HEK293T (cell line): ENCODE data around the gene PLEKHA6.

Source experiments
- CTCF ChIA-PET: fragments of 350-600 bp; formaldehyde crosslinking; extraction: SDS; loops from one replicate; lab custom pipeline; 2021; ENCODE audit warnings: antibody characterized with exemption, inconsistent platforms; lab: Yijun Ruan, JAX
- POLR2A ChIA-PET: fragments of 350-600 bp; formaldehyde crosslinking; extraction: SDS; loops from one replicate; lab custom pipeline; 2020; ENCODE audit warnings: antibody characterized with exemption, inconsistent platforms; lab: Yijun Ruan, JAX
- DNase-seq: peaks from one replicate; pipeline ENCODE4 v3.0.0; 2012; ENCODE audit warnings: mixed read lengths; ENCODE audit errors: extremely low spot score
- ARNT ChIP-seq: fragments of 450-650 bp; IDR thresholded peaks from 2 replicates; pipeline ENCODE4 v1.6.1; 2017; ENCODE audit warnings: mild to moderate bottlenecking
- BHLHE40 ChIP-seq: fragments of 450-650 bp; IDR thresholded peaks from 2 replicates; pipeline ENCODE4 v1.6.1; 2016; ENCODE audit warnings: mild to moderate bottlenecking, moderate library complexity, borderline replicate concordance
- CTBP1 ChIP-seq: fragments of 450-650 bp; IDR thresholded peaks from 2 replicates; pipeline ENCODE4 v1.6.1; 2016; ENCODE audit warnings: borderline replicate concordance
- ELF4 ChIP-seq: fragments of 450-650 bp; IDR thresholded peaks from 2 replicates; pipeline ENCODE4 v1.6.1; 2017; ENCODE audit warnings: antibody characterized with exemption
- FOXA1 ChIP-seq: fragments of 450-650 bp; IDR thresholded peaks from 2 replicates; pipeline ENCODE4 v1.6.1; 2016; ENCODE audit warnings: mild to moderate bottlenecking
- FOXK2 ChIP-seq: fragments of 450-650 bp; IDR thresholded peaks from 2 replicates; pipeline ENCODE4 v1.6.1; 2016; ENCODE audit warnings: mild to moderate bottlenecking
- FOXM1 ChIP-seq: fragments of 450-650 bp; IDR thresholded peaks from 2 replicates; pipeline ENCODE4 v1.6.1; 2017; ENCODE audit warnings: mild to moderate bottlenecking, borderline replicate concordance
- HDGF ChIP-seq: fragments of 450-650 bp; IDR thresholded peaks from 2 replicates; pipeline ENCODE4 v1.6.1; 2017; ENCODE audit warnings: antibody characterized with exemption, borderline replicate concordance
- L3MBTL2 ChIP-seq: fragments of 450-650 bp; conservative IDR thresholded peaks from 2 replicates; pipeline ENCODE4 v1.6.1; 2016; ENCODE audit warnings: mild to moderate bottlenecking
- LEF1 ChIP-seq: fragments of 450-650 bp; IDR thresholded peaks from 2 replicates; pipeline ENCODE4 v1.6.1; 2017; ENCODE audit warnings: mild to moderate bottlenecking, borderline replicate concordance
- NFRKB ChIP-seq: fragments of 450-650 bp; IDR thresholded peaks from 2 replicates; pipeline ENCODE4 v1.6.1; 2016; ENCODE audit warnings: mild to moderate bottlenecking, moderate library complexity
- PKNOX1 ChIP-seq: fragments of 450-650 bp; IDR thresholded peaks from 2 replicates; pipeline ENCODE4 v1.6.1; 2016
- SP1 ChIP-seq: fragments of 450-650 bp; IDR thresholded peaks from 2 replicates; pipeline ENCODE4 v1.6.1; 2017
- SUZ12 ChIP-seq: fragments of 450-650 bp; IDR thresholded peaks from 2 replicates; pipeline ENCODE4 v1.6.1; 2016; ENCODE audit warnings: mild to moderate bottlenecking
- TARDBP ChIP-seq: fragments of 450-650 bp; IDR thresholded peaks from 2 replicates; pipeline ENCODE4 v1.6.1; 2016
- ZNF384 ChIP-seq: fragments of 450-650 bp; IDR thresholded peaks from 2 replicates; pipeline ENCODE4 v1.6.1; 2016

The PLEKHA6 gene

GRCh38 chr1:204406621-204407020 is 46.9 kb upstream of the PLEKHA6 start:
- ChIA-PET CTCF (interaction anchor here (3.3 kb wide), 1 partner anchor 8 kb away, joined by 22 read pairs; no protein-coding TSS in a partner anchor), POLR2A (no interaction called here)
- no peak for TF ChIP-seq L3MBTL2
- TF ChIP-seq ZNF384 = 0 out of 2 replicates have a peak, but pooled peaks have one; percentile 4
- DNase-seq = no peak

DNA sequence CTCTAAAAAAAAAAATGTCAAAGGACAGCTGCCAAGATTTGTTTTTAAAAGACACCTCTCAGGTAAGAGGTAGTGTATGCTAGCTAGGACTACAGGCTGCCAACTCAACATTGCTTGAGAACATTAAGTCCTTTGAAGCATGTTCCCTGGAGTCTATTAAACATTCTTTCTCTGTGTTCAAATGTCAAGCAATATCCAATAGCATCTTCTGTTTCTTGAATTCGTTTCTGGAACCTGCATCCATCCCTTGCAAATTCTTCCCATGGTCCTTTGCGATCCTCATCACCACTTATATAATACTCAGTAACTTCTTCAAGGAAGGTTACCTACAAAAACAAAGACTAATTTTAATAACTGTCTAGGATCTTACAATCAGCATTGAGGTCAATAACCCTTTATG is 46.3 kb upstream of the PLEKHA6 start:
- CTCF ChIA-PET = interaction anchor here (0.6 kb wide), 2 partner anchors 322 to 864 kb away, joined by 3 read pairs; no protein-coding TSS in a partner anchor
- no peak for DNase-seq
- POLR2A ChIA-PET = no interaction called here
- TF ChIP-seq SP1 = no peak
- TF ChIP-seq FOXA1 = no peak
- no peak for TF ChIP-seq ELF4
- no peak for TF ChIP-seq TARDBP
- no peak for TF ChIP-seq CTBP1
- TF ChIP-seq PKNOX1 = no peak
- no peak for TF ChIP-seq L3MBTL2
- no peak for TF ChIP-seq LEF1
- TF ChIP-seq FOXK2 = no peak

GRCh38 chr1:204404629-204405028 is 44.9 kb upstream of the PLEKHA6 start:
- no peak for DNase-seq
- CTCF ChIA-PET = no interaction called here
- TF ChIP-seq L3MBTL2 (no peak), LEF1 (no peak), ARNT (no peak), CTBP1 (no peak), TARDBP (no peak), FOXM1 (no peak), SP1 (no peak), NFRKB (no peak), HDGF (no peak), PKNOX1 (no peak), ELF4 (no peak), FOXK2 (no peak)
- POLR2A ChIA-PET = no interaction called here

GRCh38 chr1:204402391-204402790 is 42.7 kb upstream of the PLEKHA6 start:
- no peak for DNase-seq
- POLR2A ChIA-PET = no interaction called here
- CTCF ChIA-PET = no interaction called here
- TF ChIP-seq L3MBTL2 = no peak
- no peak for TF ChIP-seq SP1
- no peak for TF ChIP-seq CTBP1
- TF ChIP-seq FOXM1 = no peak
- TF ChIP-seq ZNF384 = no peak
- TF ChIP-seq PKNOX1 = no peak
- no peak for TF ChIP-seq HDGF
- TF ChIP-seq FOXA1 = no peak
- no peak for TF ChIP-seq ARNT
- no peak for TF ChIP-seq FOXK2
- no peak for TF ChIP-seq NFRKB
- no peak for TF ChIP-seq BHLHE40
- no peak for TF ChIP-seq TARDBP
- TF ChIP-seq ELF4 = no peak
- TF ChIP-seq LEF1 = no peak
- TF ChIP-seq SUZ12 = no peak

DNA sequence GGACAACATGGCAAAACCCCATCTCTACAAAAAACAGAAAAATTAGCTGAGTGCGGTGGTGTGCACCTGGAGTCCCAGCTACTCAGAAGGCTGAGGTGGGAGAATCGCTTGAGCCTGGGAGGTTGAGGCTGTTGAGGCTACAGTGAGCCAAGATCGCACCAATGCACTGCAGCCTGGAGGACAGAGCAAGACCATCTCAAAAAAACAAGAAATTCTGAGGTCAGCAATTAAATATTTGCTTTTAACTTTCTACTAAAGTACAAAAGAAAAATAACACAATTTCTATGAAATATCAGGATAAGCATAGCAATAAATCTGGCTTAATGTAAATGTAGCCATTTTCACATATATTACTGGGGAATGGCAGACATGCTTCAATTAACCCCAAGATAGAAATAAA is 42.0 kb upstream of the PLEKHA6 start:
- ChIA-PET CTCF (no interaction called here), POLR2A (no interaction called here)
- no peak for DNase-seq
- TF ChIP-seq SP1 = no peak
- no peak for TF ChIP-seq NFRKB
- no peak for TF ChIP-seq LEF1
- no peak for TF ChIP-seq L3MBTL2
- no peak for TF ChIP-seq ARNT
- TF ChIP-seq ZNF384 = no peak
- TF ChIP-seq SUZ12 = no peak
- no peak for TF ChIP-seq CTBP1
- TF ChIP-seq TARDBP = no peak

- POLR2A ChIA-PET = no interaction called here
- no peak for DNase-seq
- TF ChIP-seq FOXK2 (no peak), SUZ12 (no peak), TARDBP (no peak), ZNF384 (no peak), CTBP1 (no peak), L3MBTL2 (no peak), ELF4 (no peak), ARNT (no peak), SP1 (no peak), LEF1 (no peak), HDGF (no peak), FOXM1 (no peak), NFRKB (no peak), PKNOX1 (no peak), FOXA1 (no peak), BHLHE40 (no peak)
- CTCF ChIA-PET = interaction anchor here (0.7 to 1.2 kb wide), 2 partner anchors 10 to 106 kb away, joined by 3 read pairs; no protein-coding TSS in a partner anchor
Observed at GRCh38 chr1:204400882-204401510, 41.3 kb upstream of the PLEKHA6 start.
